Measurements from ENCODE around the gene LBX2.

Gene LBX2

GRCh38 chr2:74507145-74507925 lies 7.9 kb upstream of the LBX2 start, which contains the start of gene PCGF1:
TSS of gene PCGF1 (minus strand) at chr2:74507695. CDS start at chr2:74507668, 27 bp downstream.
- H3K4me2 ChIP-seq: peak within 1 kb of the TSS; percentile 95
- peaks cover 15% of the 10 kb centered on the region for H3K36me3 ChIP-seq
- H3K4me3 ChIP-seq: peak within 1 kb of the TSS; percentile 82
- no peak; the same call in 1 of the 2 replicates for TF ChIP-seq Cebpa-rat (IDR thresholded peaks at IDR 0.05)
- peaks cover 81% of the 10 kb centered on the region for H3K27me3 ChIP-seq
- H4K20me1 ChIP-seq: 0 out of 2 replicates have a peak, but pooled peaks cover 13% of the 10 kb centered on the region
- H3K9me3 ChIP-seq: no peaks in the 10 kb centered on the region
- H3K27ac ChIP-seq: peak within 1 kb of the TSS; percentile 99
- H3K9ac ChIP-seq: peak within 1 kb of the TSS; percentile 98
- peaks cover 39% of the 10 kb centered on the region for H3K4me1 ChIP-seq

GRCh38 chr2:74505448-74506246 lies 6.2 kb upstream of the LBX2 start:
- Histone ChIP-seq H3K9ac (0 out of 2 replicates have a peak overlapping the region, but pooled peaks have one; percentile 3), H3K27me3 (peaks cover 81% of the 10 kb centered on the region), H4K20me1 (peaks cover 27% of the 10 kb centered on the region), H3K4me3 (no peak overlapping the region), H3K4me2 (peak overlapping the region; percentile 76), H3K27ac (no peak overlapping the region), H3K9me3 (no peaks in the 10 kb centered on the region), H3K4me1 (peaks cover 39% of the 10 kb centered on the region), H3K36me3 (peaks cover 15% of the 10 kb centered on the region)
- no peak for TF ChIP-seq Cebpa-rat (IDR thresholded peaks at IDR 0.05)

- Histone ChIP-seq H3K9me3 (no peaks in the 10 kb centered on the region), H3K27ac (no peak overlapping the region), H3K4me1 (peaks cover 39% of the 10 kb centered on the region), H3K4me3 (no peak overlapping the region), H3K9ac (no peak overlapping the region), H3K27me3 (peaks cover 81% of the 10 kb centered on the region), H3K36me3 (peaks cover 15% of the 10 kb centered on the region), H3K4me2 (no peak overlapping the region), H4K20me1 (peaks cover 37% of the 10 kb centered on the region)
- no peak for TF ChIP-seq Cebpa-rat (IDR thresholded peaks at IDR 0.05)
These were observed 5.2 kb upstream of the LBX2 start for GRCh38 chr2:74504591-74504990.

GRCh38 chr2:74503506-74504475 lies 4.4 kb upstream of the LBX2 start:
- no peak overlapping the region for H3K9ac ChIP-seq
- H3K36me3 ChIP-seq: peaks cover 15% of the 10 kb centered on the region
- no peak overlapping the region for H3K27ac ChIP-seq
- no peak overlapping the region for H3K4me3 ChIP-seq
- H4K20me1 ChIP-seq: peaks cover 45% of the 10 kb centered on the region
- peaks cover 39% of the 10 kb centered on the region for H3K4me1 ChIP-seq
- H3K9me3 ChIP-seq: no peaks in the 10 kb centered on the region
- no peak overlapping the region; the same call in 1 of the 2 replicates for H3K4me2 ChIP-seq
- TF ChIP-seq Cebpa-rat (IDR thresholded peaks at IDR 0.05): no peak
- H3K27me3 ChIP-seq: peaks cover 81% of the 10 kb centered on the region

- peaks cover 54% of the 10 kb centered on the region for H4K20me1 ChIP-seq
- peaks cover 33% of the 10 kb centered on the region for H3K4me1 ChIP-seq
- H3K27me3 ChIP-seq: peaks cover 81% of the 10 kb centered on the region
- H3K9me3 ChIP-seq: no peaks in the 10 kb centered on the region; the same call in 1 of the 2 replicates
- H3K4me2 ChIP-seq: no peak overlapping the region; the same call in 1 of the 2 replicates
- TF ChIP-seq Cebpa-rat (IDR thresholded peaks at IDR 0.05): no peak
- H3K4me3 ChIP-seq: no peak overlapping the region
- peaks cover 15% of the 10 kb centered on the region for H3K36me3 ChIP-seq
- H3K27ac ChIP-seq: no peak overlapping the region
- H3K9ac ChIP-seq: no peak overlapping the region
These were observed 3.5 kb upstream of the LBX2 start for GRCh38 chr2:74502720-74503505.

- peaks cover 61% of the 10 kb centered on the region for H4K20me1 ChIP-seq
- H3K9me3 ChIP-seq: no peaks in the 10 kb centered on the region; the same call in 1 of the 2 replicates
- H3K4me2 ChIP-seq: no peak overlapping the region
- H3K27me3 ChIP-seq: peaks cover 88% of the 10 kb centered on the region
- H3K4me3 ChIP-seq: no peak overlapping the region
- no peak overlapping the region for H3K9ac ChIP-seq
- H3K27ac ChIP-seq: no peak overlapping the region
- peaks cover 31% of the 10 kb centered on the region for H3K4me1 ChIP-seq
- TF ChIP-seq Cebpa-rat (IDR thresholded peaks at IDR 0.05): no peak
- peaks cover 15% of the 10 kb centered on the region for H3K36me3 ChIP-seq
These were observed 2.8 kb upstream of the LBX2 start for GRCh38 chr2:74502147-74502719.

GRCh38 chr2:74501335-74502071 lies 2.1 kb upstream of the LBX2 start:
- Histone ChIP-seq H3K4me2 (no peak overlapping the region), H3K9ac (no peak overlapping the region), H3K27me3 (peaks cover 95% of the 10 kb centered on the region), H4K20me1 (peaks cover 68% of the 10 kb centered on the region), H3K4me3 (no peak overlapping the region), H3K36me3 (peaks cover 20% of the 10 kb centered on the region), H3K27ac (no peak overlapping the region), H3K9me3 (no peaks in the 10 kb centered on the region; the same call in 1 of the 2 replicates), H3K4me1 (peaks cover 25% of the 10 kb centered on the region)
- TF ChIP-seq Cebpa-rat (IDR thresholded peaks at IDR 0.05): no peak

- Histone ChIP-seq H3K36me3 (peaks cover 16% of the 10 kb centered on the region), H3K9ac (no peak overlapping the region), H4K20me1 (peaks cover 69% of the 10 kb centered on the region), H3K27ac (no peak overlapping the region), H3K4me3 (no peak overlapping the region), H3K9me3 (no peaks in the 10 kb centered on the region; the same call in 1 of the 2 replicates), H3K4me2 (no peak overlapping the region), H3K4me1 (peaks cover 16% of the 10 kb centered on the region), H3K27me3 (peaks cover 100% of the 10 kb centered on the region)
- no peak for TF ChIP-seq Cebpa-rat (IDR thresholded peaks at IDR 0.05)
These were observed 1.2 kb upstream of the LBX2 start for GRCh38 chr2:74500578-74500946.

All from BLaER1 (cell line).